Mesenteric fat pad (tissue), 1 donor: ENCODE results near the gene TGFBR1. TPM values are rescaled to one million over a fixed set of nuclear protein-coding genes. Genes with fewer than 3 reads are reported as not detected.

Source experiments
- DNase-seq: peaks from one replicate; pipeline ENCODE4 v3.0.0-alpha.2; 2020; ENCODE audit warnings: low spot score
- total RNA-seq: library from RNA; stranded (reverse); fragmentation: NEBNext Ultra II Directional; extraction: Animal tissue kit (Norgen Biotek cat#: 25700); gene quantifications from one replicate; pipeline ENCODE4 v1.2.1, GENCODE V29; 2021
- donor health status: DM: yes; HTN: yes; CAD: no.

The TGFBR1 gene
- total RNA-seq, 1 donor from 2014 or later, result 56.2 TPM

GRCh38 chr9:99133145-99133544, 28.2 kb downstream of the TGFBR1 start:
- DNase-seq, result no peak

- DNase-seq, result no peak
These were observed 30.0 kb downstream of the TGFBR1 start for GRCh38 chr9:99134893-99135341.

- no peak for DNase-seq
These were observed 30.5 kb downstream of the TGFBR1 start for GRCh38 chr9:99135456-99135855.

- no peak for DNase-seq
These were observed 32.3 kb downstream of the TGFBR1 start for GRCh38 chr9:99137225-99137624.

- DNase-seq, result no peak
These were observed 33.0 kb downstream of the TGFBR1 start for GRCh38 chr9:99137891-99138290.

GRCh38 chr9:99138424-99139284, 33.7 kb downstream of the TGFBR1 start:
- DNase-seq, result no peak

GRCh38 chr9:99139868-99140267, 35.0 kb downstream of the TGFBR1 start:
- no peak for DNase-seq

GRCh38 chr9:99140685-99141314, 35.9 kb downstream of the TGFBR1 start:
- no peak for DNase-seq

- DNase-seq, result no peak
These were observed 36.9 kb downstream of the TGFBR1 start for GRCh38 chr9:99141849-99142248.

GRCh38 chr9:99142275-99142674, 37.4 kb downstream of the TGFBR1 start:
- DNase-seq, result no peak

GRCh38 chr9:99143655-99144054, 38.7 kb downstream of the TGFBR1 start:
- no peak for DNase-seq

GRCh38 chr9:99144966-99145365, 40.1 kb downstream of the TGFBR1 start:
- DNase-seq, result no peak

GRCh38 chr9:99146574-99146973, 41.7 kb downstream of the TGFBR1 start:
- no peak for DNase-seq

GRCh38 chr9:99147177-99147576, 42.3 kb downstream of the TGFBR1 start:
- no peak for DNase-seq

GRCh38 chr9:99150451-99151171, 45.7 kb downstream of the TGFBR1 start:
- DNase-seq, result no peak

GRCh38 chr9:99154356-99154755, 49.4 kb downstream of the TGFBR1 start:
- DNase-seq, result no peak

- no peak for DNase-seq
These were observed 50.8 kb downstream of the TGFBR1 start for GRCh38 chr9:99155736-99156135.

GRCh38 chr9:99158629-99159028, 53.7 kb downstream of the TGFBR1 start:
- DNase-seq, result no peak

- no peak for DNase-seq
These were observed 55.3 kb downstream of the TGFBR1 start for GRCh38 chr9:99160173-99160572.

GRCh38 chr9:99162759-99163364, 57.9 kb downstream of the TGFBR1 start:
- no peak for DNase-seq

- no peak for DNase-seq
These were observed 61.2 kb downstream of the TGFBR1 start for GRCh38 chr9:99166149-99166548.

GRCh38 chr9:99167119-99167518, 62.2 kb downstream of the TGFBR1 start:
- no peak for DNase-seq
